ENCODE data around the gene F9. TPM values are rescaled to one million over a fixed set of nuclear protein-coding genes. Genes with fewer than 3 reads are reported as not detected.

The F9 gene
- total and polyA plus RNA-seq, 12 donors = 0.11 to 0.38 (median 0.11) TPM; not detected in 9

- TF ChIP-seq POLR2A (IDR thresholded peaks at IDR 0.05) = no peak
- TF ChIP-seq CTCF (IDR thresholded peaks at IDR 0.05) = no peak
- H3K4me1 ChIP-seq (replicated peaks in 1 of 2) = no peaks in the 10 kb centered on the region
- intact Hi-C loops (cut with DNase I) = no loop called here
- no peaks in the 10 kb centered on the region for H3K9me3 ChIP-seq (replicated peaks in 1 of 3)
- no peaks in the 10 kb centered on the region for H3K36me3 ChIP-seq (replicated peaks in 1 of 2)
- no peak overlapping the region for H3K4me3 ChIP-seq
- peaks cover 36% of the 10 kb centered on the region for H3K27me3 ChIP-seq
- no peak for DNase-seq
- H3K27ac ChIP-seq = no peak overlapping the region
- 45 to 63% (median 57%) methylated on average over 3 of the region's 3 CpGs for WGBS, 4 donors
Measured at GRCh38 chrX:139544591-139544990, 14.1 kb downstream of the F9 start.

GRCh38 chrX:139554376-139554775 is 23.8 kb downstream of the F9 start:
- no peaks in the 10 kb centered on the region for H3K36me3 ChIP-seq (replicated peaks in 1 of 2)
- H3K27me3 ChIP-seq = peaks cover 17% of the 10 kb centered on the region
- no peak overlapping the region for H3K4me3 ChIP-seq
- TF ChIP-seq CTCF (IDR thresholded peaks at IDR 0.05) = no peak
- TF ChIP-seq POLR2A (IDR thresholded peaks at IDR 0.05) = no peak
- no peaks in the 10 kb centered on the region for H3K4me1 ChIP-seq (replicated peaks in 1 of 2)
- intact Hi-C loops (cut with DNase I) = loop anchor here in 1 of 2 donors (10.0 kb wide), 1 partner anchor 780 kb away; no protein-coding TSS in a partner anchor
- no peak for DNase-seq
- H3K9me3 ChIP-seq (replicated peaks in 1 of 3) = no peaks in the 10 kb centered on the region
- no peak overlapping the region for H3K27ac ChIP-seq

- Histone ChIP-seq H3K27ac (no peak overlapping the region), H3K4me1 (replicated peaks in 1 of 2) (no peaks in the 10 kb centered on the region), H3K4me3 (no peak overlapping the region), H3K9me3 (replicated peaks in 1 of 3) (no peaks in the 10 kb centered on the region), H3K27me3 (peaks cover 16% of the 10 kb centered on the region), H3K36me3 (replicated peaks in 1 of 2) (no peaks in the 10 kb centered on the region)
- 62 to 72% (median 69%) methylated on average over 8 to 26 of the region's 26 CpGs for WGBS, 4 donors
- TF ChIP-seq CTCF (IDR thresholded peaks at IDR 0.05) (no peak), POLR2A (IDR thresholded peaks at IDR 0.05) (no peak)
- no peak for DNase-seq
- intact Hi-C loops (cut with DNase I) = loop anchor here in 1 of 2 donors (10.0 kb wide), 1 partner anchor 780 kb away; no protein-coding TSS in a partner anchor
Measured at GRCh38 chrX:139554991-139555675, 24.6 kb downstream of the F9 start.

- WGBS, 4 donors = 27 to 35% (median 32%) methylated on average over 8 to 9 of the region's 9 CpGs
- Histone ChIP-seq H3K36me3 (replicated peaks in 1 of 2) (no peaks in the 10 kb centered on the region), H3K9me3 (replicated peaks in 1 of 3) (no peaks in the 10 kb centered on the region), H3K27ac (no peak overlapping the region), H3K4me1 (replicated peaks in 1 of 2) (no peaks in the 10 kb centered on the region), H3K27me3 (peaks cover 16% of the 10 kb centered on the region), H3K4me3 (no peak overlapping the region)
- TF ChIP-seq POLR2A (IDR thresholded peaks at IDR 0.05) (no peak), CTCF (IDR thresholded peaks at IDR 0.05) (peak; percentile 36 to 56 (median 46))
- DNase-seq = peak in 6 of 7 donors; percentile 34 to 59 (median 52)
- intact Hi-C loops (cut with DNase I) = loop anchor here in 1 of 2 donors (10.0 kb wide), 1 partner anchor 785 kb away; no protein-coding TSS in a partner anchor
Measured at GRCh38 chrX:139559383-139560042, 29.0 kb downstream of the F9 start.
